GM10248 (cell line): ENCODE data around the gene POLD4.

ENCODE experiments used
- CTCF ChIA-PET: fragments of 300-600 bp; sonication (Branson Sonifier 250); formaldehyde crosslinking; extraction: SDS; loops from one replicate; lab custom pipeline; 2021; ENCODE audit warnings: antibody characterized with exemption; lab: Yijun Ruan, JAX
- POLR2A ChIA-PET: fragments of 350-650 bp; sonication (Branson Sonifier 250); formaldehyde crosslinking; extraction: SDS; loops from one replicate; lab custom pipeline; 2020; ENCODE audit warnings: antibody characterized with exemption; lab: Yijun Ruan, JAX
- DNase-seq: peaks from one replicate; pipeline ENCODE4 v3.0.0; 2012; ENCODE audit errors: extremely low spot score
- CTCF ChIP-seq: IDR thresholded peaks from 2 replicates; pipeline ENCODE4 v1.5.1; 2012; ENCODE audit warnings: mild to moderate bottlenecking, low read depth; ENCODE audit errors: extremely low read depth, missing control alignments, control extremely low read depth

POLD4 gene

GRCh38 chr11:67302571-67303131, 50.7 kb downstream of the POLD4 start:
- POLR2A ChIA-PET: no interaction called here

GRCh38 chr11:67301951-67302516, 51.3 kb downstream of the POLD4 start:
- no peak for DNase-seq
- POLR2A ChIA-PET: no interaction called here
- CTCF ChIA-PET: interaction anchor here (0.8 to 1.9 kb wide), 5 partner anchors 8 to 49 kb away, joined by 3 to 9 read pairs (median 4); partner anchors contain the start of gene ANKRD13D
- no peak for TF ChIP-seq CTCF

More at GRCh38 chr11:67302571-67303131, 50.7 kb downstream of the POLD4 start:
- DNase-seq: no peak
- no peak for TF ChIP-seq CTCF
- CTCF ChIA-PET: interaction anchor here (0.9 to 1.8 kb wide), 3 partner anchors 14 to 43 kb away, joined by 3 to 5 read pairs (median 4); partner anchors contain the start of gene ANKRD13D

DNA sequence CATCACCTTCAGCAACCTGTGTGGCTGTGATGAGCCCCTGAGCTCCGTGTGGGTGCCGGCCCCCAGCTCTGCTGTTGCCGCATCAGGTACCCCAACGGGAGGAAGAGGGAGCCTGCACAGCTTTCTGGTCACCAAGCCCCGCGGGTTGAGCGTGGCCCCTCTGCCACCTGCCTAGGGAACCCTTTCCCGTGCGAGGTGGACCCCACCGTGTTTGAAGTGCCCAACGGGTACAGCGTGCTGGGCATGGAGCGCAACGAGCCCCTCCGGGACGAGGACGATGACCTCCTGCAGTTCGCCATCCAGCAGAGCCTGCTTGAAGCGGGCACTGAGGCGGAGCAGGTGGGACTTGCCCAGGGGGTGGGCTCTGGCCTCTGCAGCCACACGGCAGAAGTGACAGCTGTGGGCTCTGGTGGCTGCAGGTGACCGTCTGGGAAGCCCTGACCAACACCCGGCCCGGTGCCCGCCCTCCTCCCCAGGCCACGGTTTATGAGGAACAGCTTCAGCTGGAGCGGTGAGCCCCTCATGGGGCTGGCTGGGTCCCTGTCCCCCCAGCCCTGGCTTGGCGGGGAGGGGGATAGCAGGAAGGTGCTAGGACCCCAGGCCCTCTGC, 51.9 kb downstream of the POLD4 start:
- ChIA-PET POLR2A (no interaction called here), CTCF (interaction anchor here (0.8 to 3.5 kb wide), 5 partner anchors 9 to 50 kb away, joined by 4 to 20 read pairs (median 5); no protein-coding TSS in a partner anchor)
- DNase-seq: no peak
- no peak for TF ChIP-seq CTCF
